ENCODE results near the gene FLT3. TPM values are rescaled to one million over a fixed set of nuclear protein-coding genes. Genes with fewer than 3 reads are reported as not detected.
A peak's percentile ranks its signal among the peaks of the same experiment; 100 is the strongest.
"Not testable (repeated sequence)": the region's sequence is repeated elsewhere in the genome, so short reads cannot be mapped to it uniquely, and the experiment has no call there.

Gene FLT3
- total RNA-seq, 2 donors from 2014 or later, result 0.12 to 0.26 TPM

GRCh38 chr13:28048768-28049167 is 51.6 kb downstream of the FLT3 start:
- DNase-seq, result no peak
- ATAC-seq, result no peak
- intact Hi-C loops (cut with DNase I), result no loop called here

DNA sequence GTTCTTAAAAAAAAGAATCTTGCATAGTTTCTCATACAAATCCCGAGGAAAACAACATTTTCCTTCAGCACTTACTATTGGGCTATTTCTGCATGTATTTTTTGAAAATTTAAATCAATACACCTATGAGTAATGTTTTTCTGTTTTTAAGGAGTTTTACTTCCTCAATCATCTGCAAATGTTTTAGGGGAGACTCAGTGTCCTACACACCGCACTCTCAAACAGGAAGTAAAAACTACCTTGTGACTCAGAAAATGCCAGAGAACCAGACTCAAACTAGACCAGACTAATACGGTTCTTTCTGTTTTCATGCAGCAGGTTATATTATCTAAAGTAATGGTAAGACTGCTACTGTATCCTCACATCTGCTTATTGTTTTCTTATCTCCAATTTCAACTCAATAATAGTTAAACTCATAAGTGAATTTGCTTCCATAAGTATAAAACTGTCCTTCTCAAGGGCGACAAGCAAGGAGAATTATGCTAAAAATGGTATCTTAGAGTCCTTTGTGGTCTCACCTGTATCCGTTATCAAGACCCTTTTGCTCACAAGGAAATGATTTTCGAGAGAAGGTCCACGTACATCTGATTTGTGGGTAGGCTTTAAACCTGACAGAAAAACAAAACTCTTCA is 52.5 kb downstream of the FLT3 start:
- DNase-seq (no peak), ATAC-seq (no peak)
- intact Hi-C loops (cut with DNase I), result no loop called here

- ATAC-seq, result no peak
- intact Hi-C loops (cut with DNase I), result no loop called here
- DNase-seq, result no peak
These were observed 53.4 kb downstream of the FLT3 start for GRCh38 chr13:28046981-28047380.

DNA sequence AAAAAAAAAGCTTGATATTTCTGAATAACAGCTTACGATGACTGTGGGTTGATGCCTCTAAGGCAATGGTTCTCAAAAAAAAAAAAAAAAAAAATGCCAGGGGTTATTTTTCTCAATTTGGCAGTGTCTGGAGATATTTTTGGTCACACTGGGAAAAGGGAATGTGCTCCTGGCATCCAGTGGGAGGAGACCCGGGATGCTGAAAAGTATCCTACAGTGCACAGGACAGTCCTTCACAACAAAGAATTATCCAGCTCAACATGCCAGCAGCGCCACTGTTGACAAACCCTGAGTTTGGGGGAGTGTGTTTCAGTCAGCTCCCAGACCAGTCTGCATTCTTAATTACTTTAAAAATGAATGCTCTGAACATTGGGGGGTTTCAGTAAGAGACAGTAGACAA is 54.5 kb downstream of the FLT3 start:
- intact Hi-C loops (cut with DNase I), result no loop called here
- DNase-seq, result no peak
- no peak for ATAC-seq

- intact Hi-C loops (cut with DNase I), result no loop called here
- DNase-seq, result no peak
- ATAC-seq, result no peak
These were observed 55.8 kb downstream of the FLT3 start for GRCh38 chr13:28044608-28045007.

- ATAC-seq, result no peak
- intact Hi-C loops (cut with DNase I), result no loop called here
- DNase-seq, result no peak
These were observed 57.2 kb downstream of the FLT3 start for GRCh38 chr13:28043224-28043623.

DNA sequence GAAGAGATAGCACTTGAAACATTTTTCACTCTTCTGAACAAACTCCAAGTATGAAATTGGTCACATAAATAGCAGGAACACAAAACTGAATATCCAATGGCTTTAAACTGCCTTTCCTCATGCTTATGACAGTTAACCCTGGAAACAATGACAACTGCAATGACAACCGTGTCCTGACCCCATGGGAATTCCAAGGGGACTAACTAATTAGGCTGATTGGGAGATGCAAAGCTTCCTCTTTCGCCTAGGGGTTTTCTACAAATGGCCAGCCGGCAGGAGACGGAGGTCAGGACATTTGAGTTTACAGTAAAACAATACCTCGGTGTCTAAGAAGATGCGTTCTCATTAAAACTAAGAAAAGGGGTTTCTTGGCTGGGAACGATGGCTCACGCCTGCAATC is 58.9 kb downstream of the FLT3 start:
- no peak for DNase-seq
- ATAC-seq, result no peak
- intact Hi-C loops (cut with DNase I), result no loop called here

DNA sequence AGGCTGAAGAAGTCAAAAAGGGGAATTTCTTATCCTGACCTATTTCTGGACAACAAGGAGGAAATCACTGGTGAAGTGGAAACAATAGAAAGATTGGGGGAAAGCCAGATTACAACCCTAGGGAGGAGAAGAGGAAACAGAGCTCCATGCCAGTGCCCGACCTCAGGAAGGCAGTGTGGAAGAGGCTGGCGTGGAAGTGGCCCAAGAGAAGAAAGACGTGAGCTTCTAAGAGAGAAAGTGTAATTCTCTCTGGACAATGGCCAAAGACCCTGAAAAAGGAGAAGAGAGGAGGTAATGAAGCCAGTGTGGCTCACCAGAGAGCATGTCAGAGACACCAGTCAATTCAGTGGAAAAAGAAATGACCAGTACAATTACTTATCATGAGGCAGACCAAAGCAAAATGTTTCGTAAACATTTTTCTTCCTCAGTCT is 59.3 kb downstream of the FLT3 start:
- ATAC-seq (peak in 1 of 2 donors; percentile 31), DNase-seq (no peak)
- intact Hi-C loops (cut with DNase I), result no loop called here

GRCh38 chr13:28037399-28037798 is 63.0 kb downstream of the FLT3 start:
- intact Hi-C loops (cut with DNase I), result no loop called here
- DNase-seq, result no peak

GRCh38 chr13:28035146-28035782 is 65.1 kb downstream of the FLT3 start:
- ATAC-seq, result no peak

More at GRCh38 chr13:28037399-28037798, 63.0 kb downstream of the FLT3 start:
- no peak for ATAC-seq

DNA sequence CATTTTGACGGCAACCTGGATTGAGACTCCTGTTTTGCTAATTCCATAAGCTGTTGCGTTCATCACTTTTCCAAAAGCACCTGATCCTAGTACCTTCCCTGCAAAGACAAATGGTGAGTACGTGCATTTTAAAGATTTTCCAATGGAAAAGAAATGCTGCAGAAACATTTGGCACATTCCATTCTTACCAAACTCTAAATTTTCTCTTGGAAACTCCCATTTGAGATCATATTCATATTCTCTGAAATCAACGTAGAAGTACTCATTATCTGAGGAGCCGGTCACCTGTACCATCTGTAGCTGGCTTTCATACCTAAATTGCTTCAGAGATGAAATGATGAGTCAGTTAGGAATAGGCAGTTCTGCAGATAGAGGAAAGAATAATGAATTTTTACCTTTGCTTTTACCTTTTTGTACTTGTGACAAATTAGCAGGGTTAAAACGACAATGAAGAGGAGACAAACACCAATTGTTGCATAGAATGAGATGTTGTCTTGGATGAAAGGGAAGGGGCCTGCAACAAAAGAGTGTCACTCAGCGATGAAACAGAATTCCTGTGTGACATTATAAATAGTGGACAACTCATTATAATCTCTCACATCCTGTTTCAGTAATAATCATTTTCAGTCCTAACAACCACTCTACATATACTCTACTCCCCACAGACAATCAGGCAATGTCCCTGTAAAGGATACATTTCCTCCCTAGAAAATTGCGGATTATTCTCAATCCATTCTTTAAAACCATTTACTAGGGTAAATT is 66.3 kb downstream of the FLT3 start:
- intact Hi-C loops (cut with DNase I), result no loop called here
- no peak for ATAC-seq
- DNase-seq, result no peak

More at GRCh38 chr13:28035146-28035782, 65.1 kb downstream of the FLT3 start:
- no peak for DNase-seq
- intact Hi-C loops (cut with DNase I), result no loop called here

DNA sequence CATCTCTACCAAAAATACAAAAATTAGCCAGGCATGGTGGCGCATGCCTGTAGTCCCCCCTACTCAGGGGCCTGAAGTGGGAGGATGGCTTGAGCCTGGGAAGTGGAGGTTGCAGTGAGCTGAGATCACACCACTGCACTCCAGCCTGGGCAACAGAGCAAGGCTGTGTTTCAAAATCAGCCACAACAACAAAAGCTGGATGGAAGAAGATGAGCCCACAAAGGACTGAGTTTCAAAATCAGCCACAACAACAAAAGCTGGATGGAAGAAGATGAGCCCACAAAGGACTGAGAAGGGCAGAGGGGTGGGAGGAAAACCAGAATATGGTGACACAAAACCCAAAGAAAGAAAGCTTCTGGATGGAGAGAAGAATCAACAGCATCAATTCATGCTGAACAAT is 67.9 kb downstream of the FLT3 start:
- DNase-seq; ATAC-seq; intact Hi-C loops (cut with DNase I): not testable (repeated sequence)

GRCh38 chr13:28031896-28032288 is 68.5 kb downstream of the FLT3 start:
- intact Hi-C loops (cut with DNase I), result no loop called here
- DNase-seq (no peak), ATAC-seq (peak in 1 of 2 donors; percentile 27)

GRCh38 chr13:28031220-28031895 is 69.0 kb downstream of the FLT3 start:
- no peak for DNase-seq
- intact Hi-C loops (cut with DNase I), result no loop called here
- ATAC-seq, result peak; percentile 50 to 70

DNA sequence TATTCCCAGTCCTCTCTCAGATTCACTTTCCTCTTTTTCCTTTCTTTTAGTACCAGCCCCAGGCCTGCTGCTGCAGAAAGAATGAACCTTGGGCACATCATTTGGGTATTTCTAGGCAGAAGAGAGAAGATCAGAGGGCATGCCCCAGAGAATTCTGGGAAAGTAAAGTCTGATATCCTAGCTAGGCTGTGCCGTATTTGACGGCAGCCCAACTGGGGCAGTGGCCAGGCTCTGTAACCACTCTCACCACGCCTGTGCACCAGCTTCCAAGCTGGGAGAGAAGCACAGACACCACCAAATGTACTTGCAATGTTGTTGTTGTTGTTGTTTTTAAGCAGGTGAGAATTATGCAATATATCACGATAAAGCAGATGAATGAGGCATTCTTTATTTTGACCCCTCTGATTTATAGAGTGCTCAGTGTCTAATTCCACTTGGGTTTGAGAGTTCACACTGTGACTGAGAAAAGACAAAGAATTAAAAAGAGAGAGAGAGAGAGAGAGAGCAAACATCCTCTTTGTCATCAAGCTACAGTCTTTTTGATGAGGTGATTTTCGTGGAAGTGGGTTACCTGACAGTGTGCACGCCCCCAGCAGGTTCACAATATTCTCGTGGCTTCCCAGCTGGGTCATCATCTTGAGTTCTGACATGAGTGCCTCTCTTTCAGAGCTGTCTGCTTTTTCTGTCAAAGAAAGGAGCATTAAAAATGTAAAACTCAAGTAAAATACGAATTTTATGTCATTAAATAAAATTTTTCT is 72.6 kb downstream of the FLT3 start:
- ATAC-seq, result no peak
- DNase-seq, result no peak
- intact Hi-C loops (cut with DNase I), result no loop called here

DNA sequence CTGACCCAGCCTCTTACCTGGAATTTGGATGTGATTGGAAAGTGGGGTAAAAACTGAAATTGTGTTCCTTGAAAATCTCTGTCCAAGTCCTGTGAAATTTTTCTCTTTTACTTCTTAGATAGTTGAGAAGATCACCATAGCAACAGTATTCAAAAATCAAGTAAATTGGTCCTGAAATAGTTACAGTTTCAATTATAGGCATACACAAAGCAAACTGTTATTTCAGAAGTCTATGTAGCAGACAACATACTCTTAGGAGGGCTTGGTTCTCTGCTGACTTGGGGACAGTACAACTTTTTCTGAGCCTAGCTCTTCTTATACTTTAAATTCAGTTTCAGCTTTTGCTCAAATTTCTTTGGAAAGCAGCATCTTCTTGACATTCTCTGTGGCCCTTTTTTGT is 73.3 kb downstream of the FLT3 start:
- no peak for ATAC-seq
- intact Hi-C loops (cut with DNase I), result no loop called here
- DNase-seq, result no peak

DNA sequence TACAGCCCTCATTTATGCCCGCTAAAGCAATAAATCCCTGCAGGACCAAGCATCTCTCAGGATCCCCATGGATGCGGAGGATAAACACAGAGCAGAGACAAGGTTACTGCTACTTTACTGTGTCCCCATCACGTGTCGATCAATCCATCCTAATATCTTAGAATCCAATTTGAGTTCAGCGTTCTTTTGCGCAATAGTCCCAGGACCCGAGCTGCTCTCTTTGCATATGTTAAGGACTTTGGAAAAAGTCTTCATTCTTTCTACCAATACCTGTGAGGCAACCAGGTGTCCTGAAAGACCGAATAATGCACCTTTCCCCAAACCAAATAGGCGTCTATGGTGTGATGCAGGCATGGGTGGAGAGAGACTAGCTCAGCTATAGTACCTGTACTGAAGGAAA is 73.9 kb downstream of the FLT3 start:
- intact Hi-C loops (cut with DNase I), result no loop called here
- ATAC-seq, result no peak
- no peak for DNase-seq

- DNase-seq (no peak), ATAC-seq (peak in 1 of 2 donors; percentile 48)
- intact Hi-C loops (cut with DNase I), result no loop called here
These were observed 77.4 kb downstream of the FLT3 start for GRCh38 chr13:28022848-28023518.

DNA sequence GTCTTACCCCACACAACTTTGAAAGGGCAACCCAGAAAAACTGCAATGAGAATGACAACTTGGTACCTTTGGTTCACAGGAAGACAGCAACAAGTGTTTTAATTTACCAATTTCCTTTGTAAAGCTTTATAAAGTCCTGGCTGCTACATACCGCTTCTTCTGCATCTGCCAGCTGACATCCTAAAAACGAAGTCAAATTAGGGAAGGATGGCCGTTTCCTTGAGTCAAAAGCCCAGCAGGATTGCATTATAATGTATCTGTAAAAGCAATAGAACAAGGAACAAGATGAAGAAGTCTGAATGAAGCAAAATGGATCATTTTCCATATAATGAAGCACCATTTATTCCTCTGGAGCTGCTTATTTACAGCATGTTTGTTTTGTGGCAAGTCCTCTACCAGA is 86.1 kb downstream of the FLT3 start:
- no peak for ATAC-seq
- DNase-seq, result no peak
- intact Hi-C loops (cut with DNase I), result no loop called here

All from left cardiac atrium (tissue), 4 donors.